IPS-18c (cell line): Measurements from ENCODE around the gene LRRN3.

Experiments
- H3K4me3 ChIP-seq: 2 replicates; pipeline ENCODE4 v1.7.0; 2013; ENCODE audit warnings: low read depth, mild to moderate bottlenecking, low read length, moderate library complexity; ENCODE audit not compliant: insufficient read depth
- H3K9me3 ChIP-seq: one replicate; pipeline ENCODE4 v1.6.1; 2013; ENCODE audit warnings: mild to moderate bottlenecking, low read length, moderate library complexity; ENCODE audit not compliant: control insufficient read depth, insufficient read depth

LRRN3 gene

GRCh38 chr7:111132833-111133232, 41.9 kb downstream of the LRRN3 start:
- H3K9me3 ChIP-seq: no peaks in the 10 kb centered on the region
- H3K4me3 ChIP-seq: no peak overlapping the region

DNA sequence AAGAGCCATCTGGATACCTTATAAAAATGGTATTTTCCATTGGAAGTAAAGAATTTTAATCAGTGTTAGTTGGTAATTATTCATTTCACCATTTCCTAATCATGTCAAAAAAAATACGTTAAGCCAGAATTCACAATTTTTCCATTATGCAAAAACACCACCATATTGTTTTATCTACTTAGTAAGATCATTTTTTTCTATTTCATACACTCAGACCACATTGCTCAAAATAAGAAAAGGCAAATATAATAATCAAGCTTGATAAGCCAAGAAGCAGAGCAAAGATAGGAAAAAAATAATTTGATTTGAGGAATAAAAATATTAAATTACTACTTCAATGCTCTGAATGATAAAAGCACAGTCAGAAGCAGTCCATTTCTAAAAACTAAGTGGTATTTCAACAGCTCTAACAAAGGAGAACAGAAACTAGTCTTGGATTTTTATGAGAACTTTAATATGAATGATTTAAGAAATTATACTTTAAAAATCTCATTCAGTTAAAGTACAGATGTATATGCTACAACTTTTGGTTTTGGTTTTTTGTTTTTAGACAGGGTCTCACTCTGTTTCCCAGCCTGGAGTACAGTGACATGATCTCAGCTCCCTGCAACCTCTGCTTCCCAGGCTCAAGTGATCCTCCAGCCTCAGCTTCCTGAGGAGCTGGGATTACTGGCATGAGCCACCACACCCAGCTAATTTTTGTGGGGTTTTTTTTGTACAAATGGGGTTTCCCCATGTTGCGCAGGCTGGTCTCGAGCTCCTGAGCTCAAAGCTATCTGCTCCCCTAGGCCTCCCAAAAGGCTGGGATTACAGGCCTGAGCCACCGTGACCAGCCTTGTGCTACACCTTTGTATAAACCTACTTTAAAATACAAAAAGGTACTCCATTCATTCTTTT, 46.6 kb downstream of the LRRN3 start:
- no peaks in the 10 kb centered on the region for H3K9me3 ChIP-seq
- no peak overlapping the region for H3K4me3 ChIP-seq

DNA sequence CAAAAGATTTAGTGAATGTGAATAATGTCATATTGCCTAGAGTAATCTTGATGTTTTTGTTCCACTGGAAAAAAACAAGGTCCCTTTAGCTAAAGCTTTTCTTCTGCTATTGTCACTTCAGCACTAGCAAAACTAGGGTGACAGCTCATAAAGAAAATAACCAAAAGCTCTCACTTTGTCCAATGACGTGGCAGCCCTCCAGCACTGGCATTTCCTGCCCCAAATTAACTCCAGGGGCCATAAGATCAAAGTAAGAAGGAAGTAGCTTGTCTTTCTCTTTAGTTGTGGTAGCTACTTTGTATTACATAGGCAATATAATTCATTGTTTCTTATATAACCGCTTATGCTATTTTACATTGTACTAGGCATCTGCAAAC, 47.3 kb downstream of the LRRN3 start:
- H3K9me3 ChIP-seq: no peaks in the 10 kb centered on the region
- no peak overlapping the region for H3K4me3 ChIP-seq

- H3K9me3 ChIP-seq: no peaks in the 10 kb centered on the region
- no peak overlapping the region for H3K4me3 ChIP-seq
Observed at GRCh38 chr7:111138586-111138985, 47.7 kb downstream of the LRRN3 start.

DNA sequence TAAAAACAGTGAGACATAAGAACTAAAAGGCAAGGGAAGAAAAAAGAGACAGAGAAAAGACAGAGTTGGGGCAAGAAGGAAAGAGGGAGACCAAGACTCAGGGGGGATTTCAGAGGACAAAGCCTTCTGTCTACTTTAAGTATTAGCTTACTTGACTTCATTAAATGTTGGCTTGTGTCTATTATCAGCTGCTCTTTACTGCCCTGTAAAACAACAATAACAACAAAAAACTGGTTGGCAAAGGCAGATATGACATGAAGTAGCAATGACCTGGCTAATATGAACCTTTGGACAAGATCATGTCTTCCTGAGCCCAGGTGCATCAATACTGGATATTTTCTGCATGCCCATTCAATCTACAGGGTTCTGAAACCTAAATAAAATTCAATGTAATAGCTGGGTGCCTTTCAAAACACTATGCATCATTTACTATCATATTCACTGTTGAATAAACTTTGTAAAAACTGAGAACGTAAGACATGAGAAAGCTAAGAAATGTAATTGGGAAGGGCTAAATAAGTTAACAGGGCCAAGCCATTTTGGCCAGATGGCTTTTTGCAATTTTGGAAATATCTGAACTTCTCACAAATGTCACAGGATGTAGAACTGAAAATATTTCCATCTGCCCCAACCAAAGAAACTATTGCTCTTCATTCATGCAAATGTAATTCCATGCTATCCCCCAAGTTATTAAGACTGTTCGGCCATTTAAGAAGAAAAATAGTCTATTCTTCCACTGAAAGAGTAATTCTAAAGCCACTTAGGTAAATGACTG, 49.4 kb downstream of the LRRN3 start:
- Histone ChIP-seq H3K9me3 (no peaks in the 10 kb centered on the region), H3K4me3 (no peak overlapping the region)

- Histone ChIP-seq H3K9me3 (no peaks in the 10 kb centered on the region), H3K4me3 (no peak overlapping the region)
Observed at GRCh38 chr7:111145472-111145871, 54.5 kb downstream of the LRRN3 start.

- no peak overlapping the region for H3K4me3 ChIP-seq
- H3K9me3 ChIP-seq: no peaks in the 10 kb centered on the region
Observed at GRCh38 chr7:111146136-111146535, 55.2 kb downstream of the LRRN3 start.

DNA sequence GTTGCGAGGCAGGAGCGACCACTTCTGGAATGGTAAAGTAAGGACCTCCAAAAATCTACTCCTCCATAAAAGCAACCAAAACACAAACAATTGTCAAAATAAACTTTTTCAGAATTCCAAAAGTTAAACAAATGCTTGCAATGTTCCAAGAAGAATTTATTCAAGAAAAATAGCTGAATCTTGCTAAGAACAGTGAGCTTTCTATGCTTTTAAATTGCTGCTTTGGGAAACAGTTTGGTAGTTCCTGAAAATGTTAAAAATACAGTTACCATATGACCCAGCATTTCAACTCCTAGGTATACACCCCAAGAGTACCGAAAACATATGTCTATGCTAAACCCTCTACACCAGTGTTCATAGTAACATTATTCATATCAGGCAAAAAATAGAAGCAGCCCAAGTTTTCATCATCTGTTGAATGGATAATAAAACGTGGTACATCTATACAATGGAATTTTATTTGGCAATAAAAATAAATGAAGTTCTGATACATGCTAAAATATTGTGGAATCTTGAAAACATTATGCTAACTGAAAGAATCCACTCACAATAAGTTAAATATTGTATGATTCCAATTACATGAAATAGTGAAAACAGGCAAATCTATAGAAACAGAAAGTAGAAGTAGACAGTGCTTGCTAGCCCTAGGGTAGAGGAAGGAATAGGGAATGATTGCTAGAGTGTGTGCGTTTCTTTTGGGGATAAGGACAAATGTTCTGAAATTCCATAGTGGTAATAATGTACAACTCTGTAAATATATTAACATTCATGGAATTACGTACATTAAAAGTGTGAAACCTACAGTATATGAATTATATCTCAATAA, 57.0 kb downstream of the LRRN3 start:
- Histone ChIP-seq H3K4me3 (no peak overlapping the region), H3K9me3 (no peaks in the 10 kb centered on the region)

GRCh38 chr7:111150709-111151108, 59.8 kb downstream of the LRRN3 start:
- no peaks in the 10 kb centered on the region for H3K9me3 ChIP-seq
- no peak overlapping the region for H3K4me3 ChIP-seq

DNA sequence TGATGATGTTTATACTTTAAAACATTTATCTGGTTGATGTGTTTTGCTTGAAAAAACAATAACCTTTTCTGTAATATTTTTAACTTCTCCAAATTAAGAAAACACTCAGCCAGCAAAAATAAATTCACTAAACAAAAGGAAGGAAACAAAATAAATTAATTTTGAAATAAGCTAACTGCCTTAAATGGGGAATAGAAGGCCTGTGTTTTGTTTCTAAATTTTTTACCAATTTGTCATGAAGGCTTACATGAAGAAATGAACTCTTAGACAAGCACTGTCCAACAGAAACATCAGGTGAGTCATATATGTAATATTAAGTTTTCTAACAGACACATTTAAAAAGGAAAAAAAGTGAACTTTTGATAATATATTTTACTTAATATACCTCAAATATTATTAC, 68.5 kb downstream of the LRRN3 start:
- Histone ChIP-seq H3K9me3 (no peaks in the 10 kb centered on the region), H3K4me3 (no peak overlapping the region)

DNA sequence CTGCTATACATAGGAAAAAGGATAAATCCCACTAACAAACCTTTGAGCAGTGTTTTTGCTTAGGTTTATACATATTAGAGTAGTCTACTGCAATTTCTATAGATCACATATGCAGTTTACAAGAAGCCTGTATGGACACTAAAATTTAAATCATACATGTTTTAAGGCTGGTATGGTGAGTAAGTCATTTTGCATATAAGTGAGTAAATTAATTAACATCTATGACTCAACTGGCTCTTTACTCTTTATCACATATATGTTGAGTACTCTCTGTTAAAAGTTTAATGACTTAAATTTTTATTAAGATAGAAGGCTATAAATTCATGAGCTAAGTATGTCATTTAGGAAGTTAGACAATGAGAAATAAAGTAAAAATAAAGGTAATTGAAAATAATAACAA, 69.4 kb downstream of the LRRN3 start:
- Histone ChIP-seq H3K4me3 (no peak overlapping the region), H3K9me3 (no peaks in the 10 kb centered on the region)

DNA sequence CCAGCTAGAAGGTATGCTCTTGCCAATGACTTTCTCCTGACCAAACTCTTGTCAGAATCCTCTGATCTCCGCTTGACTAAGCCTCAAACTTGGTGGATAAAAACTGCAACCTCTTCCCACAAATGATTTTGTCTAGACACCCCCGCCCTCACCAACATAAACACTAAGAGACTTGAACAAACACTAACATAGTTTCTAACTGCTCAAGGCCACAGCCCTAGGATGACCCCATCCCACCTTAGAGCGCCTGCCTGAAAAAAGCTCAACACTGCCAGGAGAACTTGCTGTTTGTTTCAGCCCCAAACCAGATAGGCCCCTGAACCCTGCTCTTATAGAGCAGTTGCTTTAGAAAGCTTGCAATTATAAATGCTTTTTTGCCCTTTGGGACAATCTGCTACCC, 71.8 kb downstream of the LRRN3 start:
- Histone ChIP-seq H3K9me3 (no peaks in the 10 kb centered on the region), H3K4me3 (no peak overlapping the region)

GRCh38 chr7:111164442-111164841, 73.5 kb downstream of the LRRN3 start:
- Histone ChIP-seq H3K9me3 (no peaks in the 10 kb centered on the region), H3K4me3 (no peak overlapping the region)

DNA sequence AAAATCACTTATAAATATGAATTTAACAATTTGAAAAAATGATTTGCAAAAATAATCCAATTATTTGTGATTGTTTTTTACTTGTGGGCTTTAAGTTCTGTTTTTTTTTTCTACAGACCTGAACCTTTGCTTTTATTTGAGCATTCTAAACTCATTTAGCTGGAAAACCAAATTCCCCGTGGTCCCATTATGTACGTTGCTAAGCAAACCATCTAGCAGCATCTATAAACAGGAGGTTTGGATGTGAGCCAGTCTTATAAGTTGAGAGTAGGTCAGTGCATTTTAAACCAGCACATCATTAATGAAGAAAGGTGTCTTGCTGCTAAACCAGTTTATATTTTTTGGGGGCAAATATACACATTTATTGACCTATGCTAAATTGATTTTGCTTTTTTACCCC, 77.3 kb downstream of the LRRN3 start:
- H3K4me3 ChIP-seq: no peak overlapping the region
- no peaks in the 10 kb centered on the region for H3K9me3 ChIP-seq

DNA sequence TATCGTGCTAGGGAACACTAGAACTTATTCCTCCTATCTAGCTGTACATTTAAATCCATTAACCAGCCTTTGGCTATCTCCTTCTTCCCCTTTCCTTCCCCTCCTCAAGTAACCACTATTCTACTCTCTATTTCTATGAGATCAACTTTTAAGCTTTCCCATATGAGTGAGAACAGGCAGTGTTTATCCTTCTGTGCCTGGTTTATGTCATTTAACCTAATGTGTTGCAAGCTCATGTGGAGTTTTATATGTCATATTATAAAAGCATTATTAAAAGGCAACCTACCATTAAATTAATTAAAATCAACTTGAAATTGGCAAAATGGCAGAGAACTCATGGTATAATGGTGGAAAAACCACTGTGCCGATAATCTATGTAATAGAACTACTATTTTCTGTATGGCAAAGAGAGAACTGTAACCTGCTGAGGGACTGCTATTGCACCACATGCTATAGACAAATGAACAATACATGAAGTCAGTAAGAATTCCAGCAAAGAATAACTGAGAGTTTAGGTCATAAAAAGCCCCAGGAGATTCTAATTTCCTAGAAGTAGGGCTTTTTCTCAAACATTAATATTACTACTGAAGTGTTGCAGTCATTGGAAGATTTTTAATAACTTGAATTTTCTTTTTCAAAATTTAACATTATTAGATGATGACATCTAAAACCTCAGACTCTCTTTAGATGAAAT, 81.8 kb downstream of the LRRN3 start:
- no peak overlapping the region for H3K4me3 ChIP-seq
- H3K9me3 ChIP-seq: no peaks in the 10 kb centered on the region

- Histone ChIP-seq H3K9me3 (no peaks in the 10 kb centered on the region), H3K4me3 (no peak overlapping the region)
Observed at GRCh38 chr7:111173528-111173927, 82.6 kb downstream of the LRRN3 start.

GRCh38 chr7:111173990-111174389, 83.1 kb downstream of the LRRN3 start:
- no peaks in the 10 kb centered on the region for H3K9me3 ChIP-seq
- H3K4me3 ChIP-seq: no peak overlapping the region
